Hematopoietic multipotent progenitor cell (in vitro differentiated cells): ENCODE results near the gene CD86. TPM values are rescaled to one million over a fixed set of nuclear protein-coding genes. Genes with fewer than 3 reads are reported as not detected.

Source experiments
- DNase-seq, 3 donors: peaks; one replicate each; pipeline ENCODE4 v3.0.0-alpha.2; 2011 to 2015; ENCODE audit warnings: low read depth in 2 of 3, low spot score in 2 of 3
- total RNA-seq: library from RNA; depleted of rRNA; stranded (reverse); fragments of >200 nt; gene quantifications from one replicate; pipeline ENCODE4 v1.2.3, GENCODE V29; 2012

CD86 gene
- total RNA-seq, 1 donor: 0.27 TPM

- no peak for DNase-seq
Observed at GRCh38 chr3:122057671-122058070, 2.5 kb downstream of the CD86 start.

- no peak for DNase-seq
Observed at GRCh38 chr3:122058294-122058693, 3.1 kb downstream of the CD86 start.

GRCh38 chr3:122060040-122060698, 5.0 kb downstream of the CD86 start:
- DNase-seq: no peak

GRCh38 chr3:122063908-122064307, 8.7 kb downstream of the CD86 start:
- no peak for DNase-seq

GRCh38 chr3:122064326-122064725, 9.2 kb downstream of the CD86 start:
- no peak for DNase-seq

- DNase-seq: peak in 1 of 3 donors; percentile 35
Observed at GRCh38 chr3:122066331-122067213, 11.4 kb downstream of the CD86 start.

- DNase-seq: no peak
Observed at GRCh38 chr3:122067214-122067550, 12.0 kb downstream of the CD86 start.

- DNase-seq: peak in 1 of 3 donors; percentile 43
Observed at GRCh38 chr3:122067588-122068240, 12.6 kb downstream of the CD86 start.

GRCh38 chr3:122074621-122075265, 19.6 kb downstream of the CD86 start:
- peak in 1 of 3 donors; percentile 21 for DNase-seq

GRCh38 chr3:122076491-122077292, 21.5 kb downstream of the CD86 start:
- DNase-seq: no peak

- peak in 1 of 3 donors; percentile 41 for DNase-seq
Observed at GRCh38 chr3:122077293-122078234, 22.4 kb downstream of the CD86 start.

GRCh38 chr3:122078235-122078935, 23.2 kb downstream of the CD86 start:
- no peak for DNase-seq

GRCh38 chr3:122079524-122080206, 24.5 kb downstream of the CD86 start:
- DNase-seq: no peak

- DNase-seq: no peak
Observed at GRCh38 chr3:122080207-122080587, 25.0 kb downstream of the CD86 start.

- no peak for DNase-seq
Observed at GRCh38 chr3:122081543-122082247, 26.5 kb downstream of the CD86 start.

GRCh38 chr3:122082357-122082756, 27.2 kb downstream of the CD86 start:
- no peak for DNase-seq

GRCh38 chr3:122084799-122085198, 29.6 kb downstream of the CD86 start:
- DNase-seq: no peak
